HEK293 (cell line): ENCODE data around the gene SHISA5.

Source experiments
- GLI4 ChIP-seq: fragments of 450-650 bp; formaldehyde crosslinking; IDR thresholded peaks from 2 replicates; pipeline ENCODE4 v1.5.1; 2016; ENCODE audit warnings: missing biosample characterization, missing genetic modification characterization
- KLF1 ChIP-seq: fragments of 450-650 bp; formaldehyde crosslinking; IDR thresholded peaks from 2 replicates; pipeline ENCODE4 v1.5.1; 2016; ENCODE audit warnings: missing biosample characterization, missing genetic modification characterization
- KLF8 ChIP-seq: fragments of 450-650 bp; formaldehyde crosslinking; IDR thresholded peaks from 2 replicates; pipeline ENCODE4 v1.5.1; 2016; ENCODE audit warnings: missing biosample characterization, missing genetic modification characterization
- PRDM1 ChIP-seq: fragments of 450-650 bp; formaldehyde crosslinking; IDR thresholded peaks from 2 replicates; pipeline ENCODE4; 2016; ENCODE audit warnings: missing biosample characterization, missing genetic modification characterization
- ZBTB8A ChIP-seq: fragments of 450-650 bp; formaldehyde crosslinking; IDR thresholded peaks from 2 replicates; pipeline ENCODE4 v1.5.1; 2016; ENCODE audit warnings: missing biosample characterization, missing genetic modification characterization
- ZNF114 ChIP-seq: fragments of 450-650 bp; formaldehyde crosslinking; IDR thresholded peaks from 2 replicates; pipeline ENCODE4 v1.5.0; 2017; ENCODE audit warnings: missing biosample characterization, missing genetic modification characterization
- ZNF132 ChIP-seq: fragments of 450-650 bp; formaldehyde crosslinking; IDR thresholded peaks from 2 replicates; pipeline ENCODE4 v1.5.1; 2017; ENCODE audit warnings: missing biosample characterization, missing genetic modification characterization, borderline replicate concordance
- ZNF133 ChIP-seq: fragments of 450-650 bp; formaldehyde crosslinking; IDR thresholded peaks from 2 replicates; pipeline ENCODE4 v1.5.1; 2016; ENCODE audit warnings: missing biosample characterization, missing genetic modification characterization
- ZNF138 ChIP-seq: fragments of 450-650 bp; formaldehyde crosslinking; IDR thresholded peaks from 2 replicates; pipeline ENCODE4 v1.5.1; 2016; ENCODE audit warnings: missing biosample characterization, missing genetic modification characterization, borderline replicate concordance
- ZNF140 ChIP-seq: fragments of 450-650 bp; formaldehyde crosslinking; IDR thresholded peaks from 2 replicates; pipeline ENCODE4 v1.5.1; 2016; ENCODE audit warnings: missing biosample characterization, missing genetic modification characterization
- ZNF184 ChIP-seq: fragments of 450-650 bp; IDR thresholded peaks from 2 replicates; pipeline ENCODE4 v1.5.1; 2018; ENCODE audit warnings: missing biosample characterization, mild to moderate bottlenecking, missing genetic modification characterization
- ZNF2 ChIP-seq: fragments of 450-650 bp; formaldehyde crosslinking; IDR thresholded peaks from 2 replicates; pipeline ENCODE4 v1.5.1; 2016; ENCODE audit warnings: missing biosample characterization, missing genetic modification characterization
- ZNF211 ChIP-seq: fragments of 450-650 bp; formaldehyde crosslinking; IDR thresholded peaks from 2 replicates; pipeline ENCODE4 v1.5.1; 2016; ENCODE audit warnings: low read depth, missing biosample characterization, missing genetic modification characterization
- ZNF335 ChIP-seq: fragments of 450-650 bp; formaldehyde crosslinking; conservative IDR thresholded peaks from 2 replicates; pipeline ENCODE4 v1.5.1; 2016; ENCODE audit warnings: missing biosample characterization, missing genetic modification characterization
- ZNF391 ChIP-seq: fragments of 450-650 bp; formaldehyde crosslinking; IDR thresholded peaks from 2 replicates; pipeline ENCODE4 v1.5.1; 2016; ENCODE audit warnings: low read depth, missing biosample characterization, missing genetic modification characterization, borderline replicate concordance
- ZNF404 ChIP-seq: fragments of 450-650 bp; formaldehyde crosslinking; IDR thresholded peaks from 2 replicates; pipeline ENCODE4 v1.5.1; 2017; ENCODE audit warnings: missing biosample characterization, missing genetic modification characterization
- ZNF433 ChIP-seq: fragments of 450-650 bp; formaldehyde crosslinking; IDR thresholded peaks from 2 replicates; pipeline ENCODE4 v1.5.1; 2016; ENCODE audit warnings: missing biosample characterization, missing genetic modification characterization, low read depth
- ZNF555 ChIP-seq: fragments of 450-650 bp; formaldehyde crosslinking; conservative IDR thresholded peaks from 2 replicates; pipeline ENCODE4 v1.5.1; 2017; ENCODE audit warnings: missing biosample characterization, mild to moderate bottlenecking, missing genetic modification characterization, inconsistent platforms
- ZNF558 ChIP-seq: fragments of 450-650 bp; formaldehyde crosslinking; IDR thresholded peaks from 2 replicates; pipeline ENCODE4 v1.5.1; 2016; ENCODE audit warnings: missing biosample characterization, missing genetic modification characterization
- ZNF624 ChIP-seq: fragments of 450-650 bp; formaldehyde crosslinking; IDR thresholded peaks from 2 replicates; pipeline ENCODE4 v1.5.1; 2017; ENCODE audit warnings: missing biosample characterization, missing genetic modification characterization
- ZNF629 ChIP-seq: fragments of 450-650 bp; formaldehyde crosslinking; IDR thresholded peaks from 2 replicates; pipeline ENCODE4 v1.5.1; 2017; ENCODE audit warnings: missing biosample characterization, missing genetic modification characterization
- ZNF660 ChIP-seq: fragments of 450-650 bp; IDR thresholded peaks from 2 replicates; pipeline ENCODE4 v1.5.1; 2018; ENCODE audit warnings: missing biosample characterization, mild to moderate bottlenecking, missing genetic modification characterization
- ZNF677 ChIP-seq: fragments of 450-650 bp; IDR thresholded peaks from 2 replicates; pipeline ENCODE4 v1.5.0; 2018; ENCODE audit warnings: missing biosample characterization, mild to moderate bottlenecking, missing genetic modification characterization, moderate library complexity
- ZNF707 ChIP-seq: fragments of 450-650 bp; formaldehyde crosslinking; IDR thresholded peaks from 2 replicates; pipeline ENCODE4 v1.5.1; 2016; ENCODE audit warnings: missing biosample characterization, missing genetic modification characterization
- ZNF837 ChIP-seq: fragments of 450-650 bp; formaldehyde crosslinking; IDR thresholded peaks from 2 replicates; pipeline ENCODE4 v1.5.1; 2016; ENCODE audit warnings: missing biosample characterization, missing genetic modification characterization
- ZSCAN30 ChIP-seq: fragments of 450-650 bp; IDR thresholded peaks from 2 replicates; pipeline ENCODE4 v1.5.1; 2018; ENCODE audit warnings: missing biosample characterization, mild to moderate bottlenecking, missing genetic modification characterization, moderate library complexity
- TF ChIP-seq, protein P1 (sequence below): fragments of 450-650 bp; formaldehyde crosslinking; IDR thresholded peaks from 2 replicates; pipeline ENCODE4 v1.5.1; 2016; ENCODE audit warnings: missing biosample characterization, missing genetic modification characterization
- TF ChIP-seq, protein P2 (sequence below): fragments of 450-650 bp; formaldehyde crosslinking; IDR thresholded peaks from 2 replicates; pipeline ENCODE4 v1.5.1; 2016; ENCODE audit warnings: missing biosample characterization, missing genetic modification characterization
- TF ChIP-seq, protein P3 (sequence below): fragments of 450-650 bp; formaldehyde crosslinking; IDR thresholded peaks from 2 replicates; pipeline ENCODE4 v1.5.1; 2016; ENCODE audit warnings: missing biosample characterization, missing genetic modification characterization
- TF ChIP-seq, protein P4 (sequence below): fragments of 450-650 bp; formaldehyde crosslinking; IDR thresholded peaks from 2 replicates; pipeline ENCODE4 v1.5.1; 2016; ENCODE audit warnings: missing biosample characterization, missing genetic modification characterization, low read depth
- TF ChIP-seq, protein P5 (sequence below): fragments of 450-650 bp; formaldehyde crosslinking; IDR thresholded peaks from 2 replicates; pipeline ENCODE4 v1.5.1; 2016; ENCODE audit warnings: missing biosample characterization, missing genetic modification characterization
- TF ChIP-seq, protein P6 (sequence below): fragments of 450-650 bp; formaldehyde crosslinking; conservative IDR thresholded peaks from 2 replicates; pipeline ENCODE4 v1.5.1; 2016; ENCODE audit warnings: low read depth, missing biosample characterization, missing genetic modification characterization

The SHISA5 gene

DNA sequence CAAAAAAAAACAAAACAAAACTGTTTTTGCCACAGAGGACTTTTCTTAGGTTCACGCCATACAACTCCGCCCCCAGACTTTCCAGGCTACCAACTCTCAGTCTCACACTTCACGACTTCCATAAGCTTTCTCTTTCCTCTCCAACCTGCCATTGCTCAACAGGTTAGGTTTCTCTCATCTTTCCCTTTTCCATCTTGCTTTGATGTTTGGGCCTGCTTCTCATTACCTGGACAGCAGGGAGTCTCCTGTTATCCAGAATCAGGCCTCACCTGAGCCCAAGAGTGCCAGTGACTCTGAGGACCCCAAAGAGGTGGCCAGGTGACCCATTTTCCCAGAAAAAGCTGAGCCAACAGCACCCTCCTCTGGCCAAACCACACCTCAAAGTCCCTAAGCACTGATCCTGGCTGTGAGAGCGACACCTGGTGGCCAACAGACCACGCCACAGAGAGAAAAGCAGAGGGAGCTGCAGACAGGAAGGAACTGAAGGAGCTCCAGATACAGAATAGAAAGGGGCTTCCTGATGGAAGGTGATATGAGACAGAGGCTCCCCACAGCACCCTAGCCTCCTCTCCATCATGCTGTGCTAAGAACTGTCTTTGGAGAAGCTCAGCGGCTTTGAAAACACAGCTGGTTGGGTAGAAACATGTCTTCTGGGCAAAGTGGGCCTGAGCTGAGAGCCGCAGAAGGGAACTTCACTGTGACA is 68.0 kb downstream of the SHISA5 start (continued):
- TF ChIP-seq ZNF558 (no peak), ZNF114 (tag by site-specific recombination) (no peak), ZNF138 (tag by site-specific recombination) (no peak), ZNF629 (tag by site-specific recombination) (peak; percentile 43; the same call in 1 of the 2 replicates), KLF1 (tag by site-specific recombination) (no peak), ZNF677 (tag by site-specific recombination) (no peak), ZNF2 (tag by site-specific recombination) (peak; percentile 99), ZNF132 (no peak), ZNF404 (no peak), ZNF433 (tag by site-specific recombination) (no peak), ZNF660 (peak; percentile 75; the same call in 1 of the 2 replicates), ZNF837 (no peak), ZNF707 (tag by site-specific recombination) (no peak), ZNF211 (tag by site-specific recombination) (no peak), ZNF133 (no peak), KLF8 (tag by site-specific recombination) (no peak), ZSCAN30 (tag by site-specific recombination) (peak; percentile 63; the same call in 1 of the 2 replicates), ZNF555 (tag by site-specific recombination) (no peak), ZNF391 (tag by site-specific recombination) (no peak), ZNF624 (tag by site-specific recombination) (no peak), GLI4 (tag by site-specific recombination) (no peak), ZNF184 (tag by site-specific recombination) (no peak), ZBTB8A (tag by site-specific recombination) (0 out of 2 replicates have a peak, but pooled peaks have one; percentile 16), PRDM1 (peak; percentile 91), ZNF140 (tag by site-specific recombination) (no peak), ZNF335 (tag by site-specific recombination) (peak; percentile 86)
- TF ChIP-seq, protein P1, sequence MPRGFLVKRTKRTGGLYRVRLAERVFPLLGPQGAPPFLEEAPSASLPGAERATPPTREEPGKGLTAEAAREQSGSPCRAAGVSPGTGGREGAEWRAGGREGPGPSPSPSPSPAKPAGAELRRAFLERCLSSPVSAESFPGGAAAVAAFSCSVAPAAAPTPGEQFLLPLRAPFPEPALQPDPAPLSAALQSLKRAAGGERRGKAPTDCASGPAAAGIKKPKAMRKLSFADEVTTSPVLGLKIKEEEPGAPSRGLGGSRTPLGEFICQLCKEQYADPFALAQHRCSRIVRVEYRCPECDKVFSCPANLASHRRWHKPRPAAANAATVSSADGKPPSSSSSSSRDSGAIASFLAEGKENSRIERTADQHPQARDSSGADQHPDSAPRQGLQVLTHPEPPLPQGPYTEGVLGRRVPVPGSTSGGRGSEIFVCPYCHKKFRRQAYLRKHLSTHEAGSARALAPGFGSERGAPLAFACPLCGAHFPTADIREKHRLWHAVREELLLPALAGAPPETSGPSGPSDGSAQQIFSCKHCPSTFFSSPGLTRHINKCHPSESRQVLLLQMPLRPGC (tag by site-specific recombination): no peak
- TF ChIP-seq, protein P2, sequence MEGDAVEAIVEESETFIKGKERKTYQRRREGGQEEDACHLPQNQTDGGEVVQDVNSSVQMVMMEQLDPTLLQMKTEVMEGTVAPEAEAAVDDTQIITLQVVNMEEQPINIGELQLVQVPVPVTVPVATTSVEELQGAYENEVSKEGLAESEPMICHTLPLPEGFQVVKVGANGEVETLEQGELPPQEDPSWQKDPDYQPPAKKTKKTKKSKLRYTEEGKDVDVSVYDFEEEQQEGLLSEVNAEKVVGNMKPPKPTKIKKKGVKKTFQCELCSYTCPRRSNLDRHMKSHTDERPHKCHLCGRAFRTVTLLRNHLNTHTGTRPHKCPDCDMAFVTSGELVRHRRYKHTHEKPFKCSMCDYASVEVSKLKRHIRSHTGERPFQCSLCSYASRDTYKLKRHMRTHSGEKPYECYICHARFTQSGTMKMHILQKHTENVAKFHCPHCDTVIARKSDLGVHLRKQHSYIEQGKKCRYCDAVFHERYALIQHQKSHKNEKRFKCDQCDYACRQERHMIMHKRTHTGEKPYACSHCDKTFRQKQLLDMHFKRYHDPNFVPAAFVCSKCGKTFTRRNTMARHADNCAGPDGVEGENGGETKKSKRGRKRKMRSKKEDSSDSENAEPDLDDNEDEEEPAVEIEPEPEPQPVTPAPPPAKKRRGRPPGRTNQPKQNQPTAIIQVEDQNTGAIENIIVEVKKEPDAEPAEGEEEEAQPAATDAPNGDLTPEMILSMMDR (tag by site-specific recombination): peak; percentile 93
- TF ChIP-seq, protein P3, sequence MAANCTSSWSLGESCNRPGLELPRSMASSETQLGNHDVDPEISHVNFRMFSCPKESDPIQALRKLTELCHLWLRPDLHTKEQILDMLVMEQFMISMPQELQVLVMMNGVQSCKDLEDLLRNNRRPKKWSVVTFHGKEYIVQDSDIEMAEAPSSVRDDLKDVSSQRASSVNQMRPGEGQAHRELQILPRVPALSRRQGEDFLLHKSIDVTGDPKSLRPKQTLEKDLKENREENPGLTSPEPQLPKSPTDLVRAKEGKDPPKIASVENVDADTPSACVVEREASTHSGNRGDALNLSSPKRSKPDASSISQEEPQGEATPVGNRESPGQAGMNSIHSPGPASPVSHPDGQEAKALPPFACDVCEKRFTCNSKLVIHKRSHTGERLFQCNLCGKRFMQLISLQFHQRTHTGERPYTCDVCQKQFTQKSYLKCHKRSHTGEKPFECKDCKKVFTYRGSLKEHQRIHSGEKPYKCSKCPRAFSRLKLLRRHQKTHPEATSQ: no peak
- TF ChIP-seq, protein P4, sequence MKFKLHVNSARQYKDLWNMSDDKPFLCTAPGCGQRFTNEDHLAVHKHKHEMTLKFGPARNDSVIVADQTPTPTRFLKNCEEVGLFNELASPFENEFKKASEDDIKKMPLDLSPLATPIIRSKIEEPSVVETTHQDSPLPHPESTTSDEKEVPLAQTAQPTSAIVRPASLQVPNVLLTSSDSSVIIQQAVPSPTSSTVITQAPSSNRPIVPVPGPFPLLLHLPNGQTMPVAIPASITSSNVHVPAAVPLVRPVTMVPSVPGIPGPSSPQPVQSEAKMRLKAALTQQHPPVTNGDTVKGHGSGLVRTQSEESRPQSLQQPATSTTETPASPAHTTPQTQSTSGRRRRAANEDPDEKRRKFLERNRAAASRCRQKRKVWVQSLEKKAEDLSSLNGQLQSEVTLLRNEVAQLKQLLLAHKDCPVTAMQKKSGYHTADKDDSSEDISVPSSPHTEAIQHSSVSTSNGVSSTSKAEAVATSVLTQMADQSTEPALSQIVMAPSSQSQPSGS: no peak
- TF ChIP-seq, protein P5, sequence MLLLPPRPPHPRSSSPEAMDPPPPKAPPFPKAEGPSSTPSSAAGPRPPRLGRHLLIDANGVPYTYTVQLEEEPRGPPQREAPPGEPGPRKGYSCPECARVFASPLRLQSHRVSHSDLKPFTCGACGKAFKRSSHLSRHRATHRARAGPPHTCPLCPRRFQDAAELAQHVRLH (tag by site-specific recombination): peak; percentile 51; the same call in 1 of the 2 replicates
- TF ChIP-seq, protein P6, sequence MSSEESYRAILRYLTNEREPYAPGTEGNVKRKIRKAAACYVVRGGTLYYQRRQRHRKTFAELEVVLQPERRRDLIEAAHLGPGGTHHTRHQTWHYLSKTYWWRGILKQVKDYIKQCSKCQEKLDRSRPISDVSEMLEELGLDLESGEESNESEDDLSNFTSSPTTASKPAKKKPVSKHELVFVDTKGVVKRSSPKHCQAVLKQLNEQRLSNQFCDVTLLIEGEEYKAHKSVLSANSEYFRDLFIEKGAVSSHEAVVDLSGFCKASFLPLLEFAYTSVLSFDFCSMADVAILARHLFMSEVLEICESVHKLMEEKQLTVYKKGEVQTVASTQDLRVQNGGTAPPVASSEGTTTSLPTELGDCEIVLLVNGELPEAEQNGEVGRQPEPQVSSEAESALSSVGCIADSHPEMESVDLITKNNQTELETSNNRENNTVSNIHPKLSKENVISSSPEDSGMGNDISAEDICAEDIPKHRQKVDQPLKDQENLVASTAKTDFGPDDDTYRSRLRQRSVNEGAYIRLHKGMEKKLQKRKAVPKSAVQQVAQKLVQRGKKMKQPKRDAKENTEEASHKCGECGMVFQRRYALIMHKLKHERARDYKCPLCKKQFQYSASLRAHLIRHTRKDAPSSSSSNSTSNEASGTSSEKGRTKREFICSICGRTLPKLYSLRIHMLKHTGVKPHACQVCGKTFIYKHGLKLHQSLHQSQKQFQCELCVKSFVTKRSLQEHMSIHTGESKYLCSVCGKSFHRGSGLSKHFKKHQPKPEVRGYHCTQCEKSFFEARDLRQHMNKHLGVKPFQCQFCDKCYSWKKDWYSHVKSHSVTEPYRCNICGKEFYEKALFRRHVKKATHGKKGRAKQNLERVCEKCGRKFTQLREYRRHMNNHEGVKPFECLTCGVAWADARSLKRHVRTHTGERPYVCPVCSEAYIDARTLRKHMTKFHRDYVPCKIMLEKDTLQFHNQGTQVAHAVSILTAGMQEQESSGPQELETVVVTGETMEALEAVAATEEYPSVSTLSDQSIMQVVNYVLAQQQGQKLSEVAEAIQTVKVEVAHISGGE (tag by site-specific recombination): no peak
